H1 (cell line): ENCODE results near the gene EXD3. TPM values are rescaled to one million over a fixed set of nuclear protein-coding genes. Genes with fewer than 3 reads are reported as not detected.
A peak's percentile ranks its signal among the peaks of the same experiment; 100 is the strongest.

Experiments used
- CTCF ChIA-PET: fragments of 300-600 bp; sonication (Branson Sonifier 250); formaldehyde crosslinking; loops from one replicate; lab custom pipeline; 2021; ENCODE audit not compliant: partially characterized antibody; lab: Charles Lee
- POLR2A ChIA-PET: fragments of 300-600 bp; sonication (Branson Sonifier 250); formaldehyde crosslinking; loops from one replicate; lab custom pipeline; 2021; ENCODE audit warnings: inconsistent platforms; ENCODE audit not compliant: partially characterized antibody; lab: Charles Lee
- DNase-seq, 2 experiments: peaks; one replicate each; pipeline versions ENCODE4 v3.0.0 to v3.0.0-alpha.2; 2010 to 2022; ENCODE audit warnings: low spot score in 2 of 2, low read depth in 1 of 2, mixed read lengths in 1 of 2
- FAIRE-seq: peaks from 2 replicates; lab custom pipeline; 2011; peaks lifted over from hg19 to GRCh38; lab: Jason Lieb, UNC
- H2AFZ ChIP-seq: 2 replicates; pipeline ENCODE4 v1.8.1; 2012; ENCODE audit warnings: low read length, inconsistent platforms
- H2AK5ac ChIP-seq: 2 replicates; pipeline ENCODE4 v1.6.1; 2013; ENCODE audit warnings: low read depth, low read length
- H2BK120ac ChIP-seq: replicated peaks from 2 replicates; pipeline ENCODE3; 2013; ENCODE audit warnings: low read depth, low read length, inconsistent platforms
- H2BK12ac ChIP-seq: 2 replicates; pipeline ENCODE4 v1.6.1; 2013; ENCODE audit warnings: low read depth, low read length
- H2BK15ac ChIP-seq: 2 replicates; pipeline ENCODE4 v1.6.1; 2013; ENCODE audit warnings: low read length
- H2BK20ac ChIP-seq: 2 replicates; pipeline ENCODE4 v1.6.1; 2013; ENCODE audit warnings: low read length
- H2BK5ac ChIP-seq: 2 replicates; pipeline ENCODE4 v1.6.1; 2013; ENCODE audit warnings: low read depth, low read length
- H3K14ac ChIP-seq: 2 replicates; pipeline ENCODE4 v1.6.1; 2013; ENCODE audit warnings: inconsistent platforms; ENCODE audit not compliant: insufficient read length
- H3K18ac ChIP-seq: 2 replicates; pipeline ENCODE4 v1.6.1; 2013; ENCODE audit warnings: low read length; ENCODE audit errors: extremely low read depth
- H3K23ac ChIP-seq: 2 replicates; pipeline ENCODE4 v1.6.1; 2013; ENCODE audit warnings: inconsistent platforms; ENCODE audit not compliant: insufficient read length
- H3K23me2 ChIP-seq: 2 replicates; pipeline ENCODE4 v1.6.1; 2013; ENCODE audit warnings: low read depth, low read length
- H3K27ac ChIP-seq: 2 replicates; pipeline ENCODE4 v1.6.1; 2011; ENCODE audit warnings: low read depth, low read length, inconsistent platforms
- H3K27me3 ChIP-seq, 4 experiments: replicated peaks in 1 of 4; 1 replicate in 1 of 4; 2 replicates in 3 of 4; pipeline versions ENCODE4 v1.6.1 to v1.8.1; 2011 to 2013; ENCODE audit warnings: low read length in 3 of 4, mild to moderate bottlenecking in 3 of 4, inconsistent platforms in 2 of 4, mixed read lengths in 2 of 4, moderate library complexity in 1 of 4; ENCODE audit not compliant: control insufficient read depth in 3 of 4, insufficient read depth in 3 of 4; ENCODE audit errors: extremely low read depth in 1 of 4
- H3K36me3 ChIP-seq, 4 experiments: 2 replicates each; pipeline versions ENCODE4 v1.6.1 to v1.8.1; 2011 to 2013; ENCODE audit warnings: mild to moderate bottlenecking in 4 of 4, low read length in 3 of 4, moderate library complexity in 2 of 4, control low read depth in 1 of 4, inconsistent platforms in 1 of 4; ENCODE audit not compliant: insufficient read depth in 4 of 4, control insufficient read depth in 2 of 4
- H3K4ac ChIP-seq: replicated peaks from 2 replicates; pipeline ENCODE3; 2013; ENCODE audit warnings: low read length, low read depth, mixed read lengths, inconsistent platforms; ENCODE audit not compliant: insufficient read length
- H3K4me1 ChIP-seq, 4 experiments: replicated peaks in 1 of 4; 1 replicate in 1 of 4; 2 replicates in 3 of 4; pipeline versions ENCODE4 v1.6.1 to v1.8.1; 2011 to 2013; ENCODE audit warnings: low read length in 3 of 4, inconsistent platforms in 2 of 4, mixed read lengths in 1 of 4; ENCODE audit not compliant: insufficient read depth in 4 of 4, control insufficient read depth in 3 of 4
- H3K4me2 ChIP-seq, 2 experiments: 2 replicates each; pipeline versions ENCODE4 v1.6.1 to v1.8.1; 2011 to 2013; ENCODE audit warnings: low read depth in 2 of 2, low read length in 2 of 2, control low read depth in 1 of 2, inconsistent platforms in 1 of 2, mild to moderate bottlenecking in 1 of 2; ENCODE audit not compliant: insufficient read depth in 1 of 2
- H3K4me3 ChIP-seq, 4 experiments: fragments of 200-600, 300-600 bp in 1 of 4; sonication (generic), shearing (Covaris generic), sonication (Bioruptor Twin) in 1 of 4; 2 replicates each; pipeline versions ENCODE4 v1.5.1 to v1.8.1; 2011 to 2016; ENCODE audit warnings: low read length in 4 of 4, low read depth in 3 of 4, control low read depth in 2 of 4, inconsistent platforms in 2 of 4, mild to moderate bottlenecking in 2 of 4, mixed read lengths in 1 of 4, moderate library complexity in 1 of 4; ENCODE audit not compliant: insufficient read depth in 2 of 4; ENCODE audit errors: extremely low read depth in 1 of 4
- H3K56ac ChIP-seq: replicated peaks from 2 replicates; pipeline ENCODE3; 2013; ENCODE audit warnings: low read depth, mild to moderate bottlenecking, mixed read lengths, low read length, inconsistent platforms; ENCODE audit not compliant: insufficient read length
- H3K79me1 ChIP-seq: 2 replicates; pipeline ENCODE4 v1.6.1; 2013; ENCODE audit warnings: low read depth, low read length, control low read depth
- H3K79me2 ChIP-seq, 2 experiments: 2 replicates each; pipeline versions ENCODE4 v1.6.1 to v1.8.1; 2012 to 2013; ENCODE audit warnings: low read length in 2 of 2, mild to moderate bottlenecking in 2 of 2, inconsistent platforms in 1 of 2; ENCODE audit not compliant: insufficient read depth in 2 of 2, control insufficient read depth in 1 of 2
- H3K9ac ChIP-seq, 4 experiments: replicated peaks in 1 of 4; 1 replicate in 1 of 4; 2 replicates in 3 of 4; pipeline versions ENCODE4 v1.6.1 to v1.8.1; 2011 to 2013; ENCODE audit warnings: low read depth in 3 of 4, low read length in 3 of 4, control low read depth in 2 of 4, mild to moderate bottlenecking in 2 of 4, moderate library complexity in 2 of 4, inconsistent platforms in 1 of 4; ENCODE audit errors: extremely low read depth in 1 of 4
- H3K9me3 ChIP-seq, 2 experiments: 2 replicates each; pipeline versions ENCODE4 v1.6.1 to v1.8.1; 2012 to 2013; ENCODE audit warnings: mild to moderate bottlenecking in 2 of 2, moderate library complexity in 2 of 2, control low read depth in 1 of 2, inconsistent platforms in 1 of 2, low read depth in 1 of 2, low read length in 1 of 2, mixed read lengths in 1 of 2; ENCODE audit not compliant: insufficient read depth in 2 of 2
- H4K20me1 ChIP-seq, 2 experiments: replicated peaks in 1 of 2; 2 replicates each; pipeline versions ENCODE3 to v1.8.1; 2011 to 2013; ENCODE audit warnings: inconsistent platforms in 2 of 2, low read length in 2 of 2, mild to moderate bottlenecking in 1 of 2; ENCODE audit not compliant: insufficient read depth in 2 of 2, control insufficient read depth in 1 of 2
- H4K5ac ChIP-seq: 2 replicates; pipeline ENCODE4 v1.6.1; 2013; ENCODE audit warnings: low read length, low read depth, mixed read lengths, inconsistent platforms; ENCODE audit not compliant: insufficient read length
- H4K8ac ChIP-seq: 2 replicates; pipeline ENCODE4 v1.8.0; 2013; ENCODE audit warnings: mild to moderate bottlenecking, moderate library complexity, low read length, inconsistent platforms; ENCODE audit not compliant: insufficient read depth; ENCODE audit errors: extremely low read depth
- H4K91ac ChIP-seq: replicated peaks from 2 replicates; pipeline ENCODE3; 2013; ENCODE audit warnings: low read length, mixed read lengths, inconsistent platforms; ENCODE audit not compliant: insufficient read length
- ATF2 ChIP-seq: IDR thresholded peaks from 2 replicates; pipeline ENCODE4 v1.6.1; 2012; ENCODE audit warnings: low read length, inconsistent platforms
- CBX5 ChIP-seq: fragments of 300-800, 300-1000 bp; sonication (generic); IDR thresholded peaks from 2 replicates; pipeline ENCODE4 v1.7.1; 2016; ENCODE audit warnings: antibody characterized with exemption, low read length, low read depth
- EP300 ChIP-seq, 2 experiments: IDR thresholded peaks; 1 replicate in 1 of 2; 2 replicates in 1 of 2; pipeline ENCODE4 v1.6.1; 2011 to 2012; ENCODE audit warnings: low read depth in 2 of 2, low read length in 2 of 2, mild to moderate bottlenecking in 2 of 2, borderline replicate concordance in 1 of 2, inconsistent platforms in 1 of 2, moderate library complexity in 1 of 2
- GTF2F1 ChIP-seq: IDR thresholded peaks from 2 replicates; pipeline ENCODE4 v1.6.1; 2012; ENCODE audit warnings: low read depth, low read length, improper control_type of control experiment, borderline replicate concordance
- JUN ChIP-seq: IDR thresholded peaks from 2 replicates; pipeline ENCODE4 v1.6.1; 2011; ENCODE audit warnings: low read depth, mild to moderate bottlenecking, improper control_type of control experiment, low read length
- KDM5A ChIP-seq: fragments of 200-600 bp; IDR thresholded peaks from 2 replicates; pipeline ENCODE4 v1.7.1; 2012; ENCODE audit warnings: mild to moderate bottlenecking, low read length, inconsistent platforms, mixed read lengths
- NRF1 ChIP-seq: IDR thresholded peaks from 2 replicates; pipeline ENCODE4 v1.6.1; 2011; ENCODE audit warnings: mild to moderate bottlenecking, low read depth, low read length, improper control_type of control experiment
- POU5F1 ChIP-seq: IDR thresholded peaks from 2 replicates; pipeline ENCODE4 v1.6.1; 2011; ENCODE audit warnings: low read depth, mild to moderate bottlenecking, low read length, moderate library complexity
- TBP ChIP-seq: IDR thresholded peaks from 2 replicates; pipeline ENCODE4 v1.6.1; 2011; ENCODE audit warnings: low read depth, low read length, improper control_type of control experiment
- USF2 ChIP-seq: IDR thresholded peaks from 2 replicates; pipeline ENCODE4 v1.6.1; 2011; ENCODE audit warnings: low read length, improper control_type of control experiment
- YY1 ChIP-seq: IDR thresholded peaks from 2 replicates; pipeline ENCODE4 v1.6.1; 2011; ENCODE audit warnings: low read depth, mild to moderate bottlenecking, low read length
- whole genome bisulfite sequencing, 2 experiments: shearing (Covaris generic) in 1 of 2; methylation state at CpG; one replicate each; pipeline versions ENCODE4 v1.1.6 to v1.1.7; 2013 to 2015; ENCODE audit warnings: low lambda C conversion rate in 2 of 2, mixed read lengths in 2 of 2, inconsistent platforms in 1 of 2, low coverage in 1 of 2, missing lambda C conversion rate in 1 of 2; ENCODE audit not compliant: insufficient replicate concordance in 2 of 2, insufficient coverage in 1 of 2, insufficient read length in 1 of 2; ENCODE audit errors: extremely low coverage in 1 of 2, missing lambda C conversion rate in 1 of 2; 5-methylcytosine and 5-hydroxymethylcytosine counted together
- polyA plus RNA-seq, 7 experiments: library from polyadenylated mRNA; depleted of rRNA in 3 of 7; stranded (reverse) in 5 of 7; unstranded in 2 of 7; fragments of >200 nt in 5 of 7; fragments of 200-250 nt in 2 of 7; gene quantifications; 1 replicate in 5 of 7; 2 replicates in 1 of 7; 4 replicates in 1 of 7; pipeline versions ENCODE4 v1.2.1 to v1.2.3, GENCODE V29; 2011 to 2013; ENCODE audit warnings: missing spikeins in 2 of 7, mixed read lengths in 2 of 7
- total RNA-seq: library from RNA; stranded (reverse); fragmentation: NEBNext Ultra II Directional; extraction: Animal tissue kit (Norgen Biotek cat#: 25700); gene quantifications from 2 replicates; pipeline ENCODE4 v1.2.1, GENCODE V29; 2021

The EXD3 gene
- total and polyA plus RNA-seq, 2 of the 8 experiments (the other 6 are each of a cell fraction or from before 2014, with no cell fraction given): 7.2 to 9.4 TPM

GRCh38 chr9:137264067-137264466 is 158.9 kb downstream of the EXD3 start:
- H3K23me2 ChIP-seq: no peaks in the 10 kb centered on the region
- no peaks in the 10 kb centered on the region for H3K27me3 ChIP-seq
- H2BK15ac ChIP-seq: no peak overlapping the region
- no peak overlapping the region for H3K23ac ChIP-seq
- no peak overlapping the region for H4K5ac ChIP-seq
- no peak overlapping the region for H2AK5ac ChIP-seq
- peak overlapping the region; percentile 62; the same call in 1 of the 2 replicates for H4K8ac ChIP-seq
- H3K79me1 ChIP-seq: no peaks in the 10 kb centered on the region
- H3K4ac ChIP-seq: no peak overlapping the region
- no peaks in the 10 kb centered on the region for H3K9me3 ChIP-seq
- no peak overlapping the region for H2BK120ac ChIP-seq
- H3K4me1 ChIP-seq: no peaks in the 10 kb centered on the region
- H3K27ac ChIP-seq: no peak overlapping the region
- H3K79me2 ChIP-seq: no peaks in the 10 kb centered on the region
- H3K9ac ChIP-seq: no peak overlapping the region
- no peak overlapping the region for H2AFZ ChIP-seq
- H4K91ac ChIP-seq: no peak overlapping the region
- H2BK12ac ChIP-seq: no peak overlapping the region
- H3K36me3 ChIP-seq: peaks cover 7 to 36% (median 22%) of the 10 kb centered on the region in 4 experiments
- H3K14ac ChIP-seq: no peak overlapping the region
- WGBS, 2 experiments: 95% methylated on average over 22 of the region's 22 CpGs; no CpG with 5 or more reads in 1 of the 2 experiments
- peak overlapping the region; percentile 44; the same call in 1 of the 2 replicates for H2BK5ac ChIP-seq
- H3K18ac ChIP-seq: no peak overlapping the region
- ChIA-PET POLR2A (interaction anchor here (47.8 to 69.9 kb wide), 2 partner anchors 7 to 29 kb away, joined by 1462 read pairs; partner anchors contain the start of genes CYSRT1, NDOR1, NELFB and RNF208), CTCF (interaction anchor here (2.2 to 5.3 kb wide), 3 partner anchors 10 to 27 kb away, joined by 8 to 29 read pairs (median 10); a partner anchor contains a TSS)
- no peak overlapping the region for H3K4me3 ChIP-seq
- DNase-seq (no peak), FAIRE-seq (no peak)
- peaks cover 0 to 10% of the 10 kb centered on the region in 2 experiments for H4K20me1 ChIP-seq
- H3K56ac ChIP-seq: no peak overlapping the region
- H3K4me2 ChIP-seq: no peak overlapping the region
- no peak overlapping the region for H2BK20ac ChIP-seq
- TF ChIP-seq JUN (no peak), GTF2F1 (no peak), POU5F1 (no peak), ATF2 (no peak), YY1 (no peak), TBP (no peak), CBX5 (no peak), NRF1 (no peak), KDM5A (no peak), EP300 (IDR thresholded peaks at IDR 0.05; ENCODE audit: borderline replicate concordance in 1 of 2, low read depth in 2 of 2, low read length in 2 of 2) (no peak), USF2 (no peak)
